ENCODE results near the gene ACSS1.

Gene ACSS1

GRCh38 chr20:25025986-25026605 is 31.8 kb downstream of the ACSS1 start:
- no peak for DNase-seq

GRCh38 chr20:25025091-25025861 is 32.7 kb downstream of the ACSS1 start:
- no peak for DNase-seq

- no peak for DNase-seq
Observed at GRCh38 chr20:25024171-25024570, 33.8 kb downstream of the ACSS1 start.

- no peak for DNase-seq
Observed at GRCh38 chr20:25023356-25023755, 34.6 kb downstream of the ACSS1 start.

- no peak for DNase-seq
Observed at GRCh38 chr20:25022680-25023079, 35.3 kb downstream of the ACSS1 start.

GRCh38 chr20:25021336-25021735 is 36.6 kb downstream of the ACSS1 start:
- DNase-seq, result no peak

- no peak for DNase-seq
Observed at GRCh38 chr20:25020901-25021301, 37.0 kb downstream of the ACSS1 start.

GRCh38 chr20:25020345-25020744 is 37.6 kb downstream of the ACSS1 start:
- no peak for DNase-seq

GRCh38 chr20:25019381-25020155 is 38.4 kb downstream of the ACSS1 start:
- no peak for DNase-seq

- no peak for DNase-seq
Observed at GRCh38 chr20:25018841-25019240, 39.1 kb downstream of the ACSS1 start.

GRCh38 chr20:25018425-25018824 is 39.5 kb downstream of the ACSS1 start:
- no peak for DNase-seq

GRCh38 chr20:25017257-25017803 is 40.6 kb downstream of the ACSS1 start:
- DNase-seq, result no peak

- DNase-seq, result no peak
Observed at GRCh38 chr20:25016471-25016870, 41.5 kb downstream of the ACSS1 start.

- DNase-seq, result no peak
Observed at GRCh38 chr20:25015986-25016385, 42.0 kb downstream of the ACSS1 start.

- DNase-seq, result no peak
Observed at GRCh38 chr20:25014816-25015215, 43.1 kb downstream of the ACSS1 start.

GRCh38 chr20:25013478-25014380 is 44.2 kb downstream of the ACSS1 start:
- no peak for DNase-seq

GRCh38 chr20:25012616-25013189 is 45.2 kb downstream of the ACSS1 start:
- no peak for DNase-seq

GRCh38 chr20:25011831-25012241 is 46.1 kb downstream of the ACSS1 start:
- DNase-seq, result no peak

GRCh38 chr20:25011261-25011660 is 46.7 kb downstream of the ACSS1 start:
- no peak for DNase-seq

GRCh38 chr20:25009218-25010145 is 48.5 kb downstream of the ACSS1 start:
- no peak for DNase-seq

Measured in activated naive CD4-positive, alpha-beta T cell treated with anti-CD3 and anti-CD28 coated beads, Interleukin-2, amount 50 U/mL, for 16 hours (primary cell).